ENCODE measurements around the gene FREM2.

FREM2 gene

GRCh38 chr13:38856065-38856464 lies 169.2 kb downstream of the FREM2 start:
- no peak overlapping the region for H3K4me3 ChIP-seq (ENCODE audit: low read depth, low read length)
- ChIA-PET POLR2A (no interaction called here), CTCF (interaction anchor here (0.6 kb wide), 1 partner anchor 748 kb away, joined by 3 read pairs; no protein-coding TSS in a partner anchor)
- no peaks in the 10 kb centered on the region for H3K36me3 ChIP-seq (ENCODE audit: control insufficient read depth in 2 of 2, insufficient read depth in 1 of 2, low read length in 2 of 2)
- H3K9me3 ChIP-seq (ENCODE audit: control insufficient read depth, insufficient read depth, low read depth, low read length), result no peaks in the 10 kb centered on the region
- no peak overlapping the region for H3K27ac ChIP-seq (ENCODE audit: extremely low read depth, low read depth, low read length)
- TF ChIP-seq ZNF843 (tag by site-specific recombination; IDR thresholded peaks at IDR 0.05) (no peak), KLF16 (tag by site-specific recombination; IDR thresholded peaks at IDR 0.05) (no peak), PRDM4 (tag by site-specific recombination; IDR thresholded peaks at IDR 0.05) (no peak), ATF2 (tag by site-specific recombination; IDR thresholded peaks at IDR 0.05; ENCODE audit: low read depth) (no peak), ZNF311 (tag by site-specific recombination; IDR thresholded peaks at IDR 0.05; ENCODE audit: borderline replicate concordance) (no peak), SALL2 (tag by site-specific recombination; IDR thresholded peaks at IDR 0.05; ENCODE audit: borderline replicate concordance) (no peak), ZNF354C (tag by site-specific recombination; IDR thresholded peaks at IDR 0.05; ENCODE audit: borderline replicate concordance, low read depth) (no peak), ZNF645 (tag by site-specific recombination; IDR thresholded peaks at IDR 0.05) (no peak), PRDM6 (tag by site-specific recombination; IDR thresholded peaks at IDR 0.05) (no peak)
- no peaks in the 10 kb centered on the region for H3K4me1 ChIP-seq (ENCODE audit: control insufficient read depth, insufficient read depth, low read length)

- H3K4me3 ChIP-seq (ENCODE audit: low read depth, low read length), result no peak overlapping the region
- CTCF ChIA-PET, result interaction anchor here (0.6 to 2.0 kb wide), 2 partner anchors 10 to 1557 kb away, joined by 3 to 9 read pairs; no protein-coding TSS in a partner anchor
- H3K4me1 ChIP-seq (ENCODE audit: control insufficient read depth, insufficient read depth, low read length), result no peaks in the 10 kb centered on the region
- H3K27ac ChIP-seq (ENCODE audit: extremely low read depth, low read depth, low read length), result no peak overlapping the region
- no peak for TF ChIP-seq ZNF266 (tag by site-specific recombination; IDR thresholded peaks at IDR 0.05; ENCODE audit: low read depth)
- no peak for TF ChIP-seq ZNF701 (tag by site-specific recombination; IDR thresholded peaks at IDR 0.05)
- TF ChIP-seq ZNF112 (tag by site-specific recombination; IDR thresholded peaks at IDR 0.05), result no peak
- no peak for TF ChIP-seq ZNF704 (tag by site-specific recombination; IDR thresholded peaks at IDR 0.05)
- TF ChIP-seq ZBTB10 (tag by site-specific recombination; IDR thresholded peaks at IDR 0.05), result no peak
- TF ChIP-seq ZBTB26 (tag by site-specific recombination; optimal IDR thresholded peaks at IDR 0.05), result no peak
- no peaks in the 10 kb centered on the region for H3K9me3 ChIP-seq (ENCODE audit: control insufficient read depth, insufficient read depth, low read depth, low read length)
- no peaks in the 10 kb centered on the region for H3K36me3 ChIP-seq (ENCODE audit: control insufficient read depth in 2 of 2, insufficient read depth in 1 of 2, low read length in 2 of 2)
- POLR2A ChIA-PET, result no interaction called here
Observed at GRCh38 chr13:38862443-38862842, 175.6 kb downstream of the FREM2 start.
